K562 (cell line): ENCODE results near the gene KLHL35. TPM values are rescaled to one million over a fixed set of nuclear protein-coding genes. Genes with fewer than 3 reads are reported as not detected.

Experiments
- BCLAF1 ChIP-seq, 2 experiments: fragments of 450-650 bp in 1 of 2; IDR thresholded peaks; 2 replicates each; pipeline ENCODE4 v1.6.1; 2011 to 2017; ENCODE audit warnings: low read depth in 2 of 2, antibody characterized with exemption in 1 of 2, borderline replicate concordance in 1 of 2, low read length in 1 of 2, mild to moderate bottlenecking in 1 of 2, mixed read lengths in 1 of 2; ENCODE audit not compliant: control insufficient read depth in 1 of 2
- CLOCK ChIP-seq: fragments of 250-450 bp; sonication (Bioruptor Pico); IDR thresholded peaks from 2 replicates; pipeline ENCODE4 v1.4.0; 2020; ENCODE audit warnings: mild to moderate bottlenecking, moderate library complexity, borderline replicate concordance
- DACH1 ChIP-seq: fragments of 450-650 bp; IDR thresholded peaks from 2 replicates; pipeline ENCODE4 v1.6.1; 2018; ENCODE audit not compliant: partially characterized antibody
- MECOM ChIP-seq: fragments of 250-450 bp; sonication (Bioruptor Pico); IDR thresholded peaks from 2 replicates; pipeline ENCODE4 v1.8.0; 2022; ENCODE audit warnings: inconsistent platforms
- NFE2 ChIP-seq: IDR thresholded peaks from 2 replicates; pipeline ENCODE4 v1.6.1; 2014; ENCODE audit warnings: antibody characterized with exemption, low read depth
- PHB ChIP-seq: fragments of 250-450 bp; sonication (Bioruptor Pico); IDR thresholded peaks from 2 replicates; pipeline ENCODE4 v1.5.0; 2021
- POLR3G ChIP-seq: IDR thresholded peaks from 2 replicates; pipeline ENCODE4 v1.6.1; 2011; ENCODE audit not compliant: insufficient read length, insufficient replicate concordance; ENCODE audit errors: extremely low read depth
- PRPF4 ChIP-seq: fragments of 200-400 bp; formaldehyde crosslinking; IDR thresholded peaks from one replicate; pipeline ENCODE4 v1.6.1; 2017; ENCODE audit warnings: low read length, low read depth, mild to moderate bottlenecking; ENCODE audit not compliant: insufficient read depth, poor library complexity, severe bottlenecking
- TOE1 ChIP-seq, 2 experiments: fragments of 450-650 bp in 1 of 2; sonication (generic) in 1 of 2; formaldehyde crosslinking in 1 of 2; IDR thresholded peaks; 2 replicates each; pipeline versions ENCODE4 v1.7.1 to v1.8.0; 2016 to 2022; ENCODE audit warnings: borderline replicate concordance in 2 of 2, mild to moderate bottlenecking in 2 of 2, antibody characterized with exemption in 1 of 2, inconsistent platforms in 1 of 2, low read depth in 1 of 2, missing genetic modification reagents in 1 of 2, moderate library complexity in 1 of 2
- ZBTB1 ChIP-seq: sonication (generic); formaldehyde crosslinking; IDR thresholded peaks from 2 replicates; pipeline ENCODE4 v1.8.1; 2023; ENCODE audit warnings: missing genetic modification reagents, low read depth, mild to moderate bottlenecking, borderline replicate concordance
- ZNF445 ChIP-seq: fragments of 250-450 bp; sonication (Bioruptor Pico); IDR thresholded peaks from 2 replicates; pipeline ENCODE4 v1.4.0; 2020; ENCODE audit warnings: low read depth, mild to moderate bottlenecking, moderate library complexity
- ZNF583 ChIP-seq: fragments of 250-450 bp; sonication (Bioruptor Pico); IDR thresholded peaks from 2 replicates; pipeline ENCODE4 v1.4.0; 2020
- ZNF778 ChIP-seq: fragments of 450-650 bp; formaldehyde crosslinking; IDR thresholded peaks from 2 replicates; pipeline ENCODE4 v1.4.0; 2020; ENCODE audit warnings: mild to moderate bottlenecking, moderate library complexity
- ZSCAN29 ChIP-seq: fragments of 450-650 bp; IDR thresholded peaks from 2 replicates; pipeline ENCODE4 v1.6.1; 2017
- polyA plus RNA-seq, 8 experiments: library from polyadenylated mRNA; depleted of rRNA in 4 of 8; stranded (reverse) in 5 of 8; unstranded in 3 of 8; fragments of >200 nt; fragmentation: Nextera tagmentation in 2 of 8; fragmentation: Illumina TruSeq in 1 of 8; extraction: Ambion mirVana in 2 of 8; extraction: Trizol in 1 of 8; gene quantifications; 2 replicates each; pipeline versions ENCODE4 v1.2.1 to v1.2.3, GENCODE V29; 2011 to 2014; ENCODE audit warnings: inconsistent platforms in 1 of 8, missing spikeins in 1 of 8
- total RNA-seq, 7 experiments: library from RNA; depleted of rRNA in 6 of 7; stranded (reverse); fragments of >200 nt in 6 of 7; fragmentation: Illumina TruSeq in 2 of 7; extraction: Trizol in 2 of 7; gene quantifications; 2 replicates each; pipeline versions ENCODE4 v1.2.1 to v1.2.3, GENCODE V29; 2011 to 2021; ENCODE audit warnings: low replicate concordance in 1 of 7
- TF ChIP-seq, protein P1 (sequence below): sonication (generic); formaldehyde crosslinking; IDR thresholded peaks from 2 replicates; pipeline ENCODE4 v1.8.1; 2022; ENCODE audit warnings: missing genetic modification reagents
- TF ChIP-seq, protein P2 (sequence below): fragments of 450-650 bp; formaldehyde crosslinking; conservative IDR thresholded peaks from 2 replicates; pipeline ENCODE4 v1.4.0; 2022; ENCODE audit warnings: mild to moderate bottlenecking, missing genetic modification characterization
- TF ChIP-seq, protein P3 (sequence below): fragments of 450-650 bp; IDR thresholded peaks from 2 replicates; pipeline ENCODE4 v1.6.1; 2018; ENCODE audit warnings: mild to moderate bottlenecking, low read depth; ENCODE audit not compliant: partially characterized antibody

KLHL35 gene
- total and polyA plus RNA-seq, 9 of the 15 experiments (the other 6 are each of a cell fraction or from before 2014, with no cell fraction given): not detected

DNA sequence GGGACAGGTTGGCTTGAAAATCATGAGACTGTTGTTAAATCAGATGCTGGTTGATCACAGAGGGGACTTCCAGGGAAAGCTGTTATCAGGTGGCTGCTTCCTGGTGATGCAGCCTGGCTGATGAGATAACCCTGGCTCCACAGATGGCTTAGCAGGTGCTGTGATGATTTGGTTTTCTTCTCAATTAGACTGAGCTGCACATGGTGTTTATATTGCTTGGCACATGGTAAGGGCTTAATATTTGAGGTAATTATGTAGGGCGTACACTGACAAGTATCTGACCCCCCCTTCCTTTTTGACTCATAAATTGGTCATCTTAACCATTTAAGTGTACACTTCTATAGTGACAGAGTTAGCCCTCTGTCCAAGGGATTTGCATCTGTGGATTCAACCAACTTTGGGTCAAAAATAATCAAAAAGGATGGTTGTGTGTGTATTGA lies 26.6 kb downstream of the KLHL35 start (continued):
- TF ChIP-seq TOE1 (IDR thresholded peaks at IDR 0.05; ENCODE audit: borderline replicate concordance) (peak; percentile 24; the same call in 1 of the 2 replicates), TOE1 (CRISPR knock-in tag; IDR thresholded peaks at IDR 0.05; ENCODE audit: borderline replicate concordance, low read depth) (no peak), NFE2 (peak; percentile 64), ZBTB1 (CRISPR knock-in tag) (no peak), CLOCK (CRISPR knock-in tag) (no peak), ZSCAN29 (no peak), ZNF583 (CRISPR knock-in tag) (peak; percentile 77; the same call in 1 of the 2 replicates), POLR3G (no peak), ZNF778 (CRISPR knock-in tag) (no peak), PHB (CRISPR knock-in tag) (no peak), BCLAF1 (IDR thresholded peaks at IDR 0.05; ENCODE audit: borderline replicate concordance in 1 of 2, control insufficient read depth in 1 of 2, low read depth in 2 of 2, low read length in 1 of 2) (no peak), ZNF445 (no peak), PRPF4 (no peak), MECOM (CRISPR knock-in tag) (no peak), DACH1 (no peak)
- TF ChIP-seq, protein P1, sequence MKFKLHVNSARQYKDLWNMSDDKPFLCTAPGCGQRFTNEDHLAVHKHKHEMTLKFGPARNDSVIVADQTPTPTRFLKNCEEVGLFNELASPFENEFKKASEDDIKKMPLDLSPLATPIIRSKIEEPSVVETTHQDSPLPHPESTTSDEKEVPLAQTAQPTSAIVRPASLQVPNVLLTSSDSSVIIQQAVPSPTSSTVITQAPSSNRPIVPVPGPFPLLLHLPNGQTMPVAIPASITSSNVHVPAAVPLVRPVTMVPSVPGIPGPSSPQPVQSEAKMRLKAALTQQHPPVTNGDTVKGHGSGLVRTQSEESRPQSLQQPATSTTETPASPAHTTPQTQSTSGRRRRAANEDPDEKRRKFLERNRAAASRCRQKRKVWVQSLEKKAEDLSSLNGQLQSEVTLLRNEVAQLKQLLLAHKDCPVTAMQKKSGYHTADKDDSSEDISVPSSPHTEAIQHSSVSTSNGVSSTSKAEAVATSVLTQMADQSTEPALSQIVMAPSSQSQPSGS (CRISPR knock-in tag): no peak
- TF ChIP-seq, protein P2, sequence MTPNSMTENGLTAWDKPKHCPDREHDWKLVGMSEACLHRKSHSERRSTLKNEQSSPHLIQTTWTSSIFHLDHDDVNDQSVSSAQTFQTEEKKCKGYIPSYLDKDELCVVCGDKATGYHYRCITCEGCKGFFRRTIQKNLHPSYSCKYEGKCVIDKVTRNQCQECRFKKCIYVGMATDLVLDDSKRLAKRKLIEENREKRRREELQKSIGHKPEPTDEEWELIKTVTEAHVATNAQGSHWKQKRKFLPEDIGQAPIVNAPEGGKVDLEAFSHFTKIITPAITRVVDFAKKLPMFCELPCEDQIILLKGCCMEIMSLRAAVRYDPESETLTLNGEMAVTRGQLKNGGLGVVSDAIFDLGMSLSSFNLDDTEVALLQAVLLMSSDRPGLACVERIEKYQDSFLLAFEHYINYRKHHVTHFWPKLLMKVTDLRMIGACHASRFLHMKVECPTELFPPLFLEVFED: peak; percentile 70; the same call in 1 of the 2 replicates
- TF ChIP-seq, protein P3, sequence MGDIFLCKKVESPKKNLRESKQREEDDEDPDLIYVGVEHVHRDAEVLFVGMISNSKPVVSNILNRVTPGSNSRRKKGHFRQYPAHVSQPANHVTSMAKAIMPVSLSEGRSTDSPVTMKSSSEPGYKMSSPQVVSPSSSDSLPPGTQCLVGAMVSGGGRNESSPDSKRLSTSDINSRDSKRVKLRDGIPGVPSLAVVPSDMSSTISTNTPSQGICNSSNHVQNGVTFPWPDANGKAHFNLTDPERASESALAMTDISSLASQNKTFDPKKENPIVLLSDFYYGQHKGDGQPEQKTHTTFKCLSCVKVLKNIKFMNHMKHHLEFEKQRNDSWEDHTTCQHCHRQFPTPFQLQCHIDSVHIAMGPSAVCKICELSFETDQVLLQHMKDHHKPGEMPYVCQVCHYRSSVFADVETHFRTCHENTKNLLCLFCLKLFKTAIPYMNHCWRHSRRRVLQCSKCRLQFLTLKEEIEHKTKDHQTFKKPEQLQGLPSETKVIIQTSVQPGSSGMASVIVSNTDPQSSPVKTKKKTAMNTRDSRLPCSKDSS: no peak
